Neural crest cell (in vitro differentiated cells): ENCODE data around the gene ZNF362. TPM values are rescaled to one million over a fixed set of nuclear protein-coding genes. Genes with fewer than 3 reads are reported as not detected.

ENCODE experiments used
- DNase-seq: peaks from one replicate; pipeline ENCODE4 v3.0.0; 2021; ENCODE audit warnings: low read depth, mixed read lengths, low spot score
- H3K27ac Mint-ChIP-seq: one replicate; pipeline ENCODE4 v1.8.0; 2021; ENCODE audit warnings: mild to moderate bottlenecking, mixed read lengths; ENCODE audit not compliant: unreplicated experiment
- H3K27me3 Mint-ChIP-seq: 2 replicates; pipeline ENCODE4 v1.8.0; 2021; ENCODE audit warnings: low read depth, mild to moderate bottlenecking, mixed read lengths
- H3K36me3 Mint-ChIP-seq: 2 replicates; pipeline ENCODE4 v1.8.0; 2021; ENCODE audit warnings: low read depth, mild to moderate bottlenecking, mixed read lengths
- H3K4me1 Mint-ChIP-seq: 2 replicates; pipeline ENCODE4 v1.8.0; 2021; ENCODE audit warnings: mixed read lengths
- H3K4me3 Mint-ChIP-seq: one replicate; pipeline ENCODE4 v1.8.0; 2021; ENCODE audit warnings: mild to moderate bottlenecking, mixed read lengths
- H3K9me3 Mint-ChIP-seq: 2 replicates; pipeline ENCODE4 v1.8.0; 2021; ENCODE audit warnings: mixed read lengths
- total RNA-seq: library from RNA; stranded (reverse); gene quantifications from 2 replicates; pipeline ENCODE4 v1.2.1, GENCODE V29; 2021
- TF ChIP-seq, protein P1 (sequence below): fragments of 200-600 bp; sonication (generic); conservative IDR thresholded peaks from 2 replicates; pipeline ENCODE4 v1.5.0; 2021; ENCODE audit warnings: antibody characterized with exemption, mild to moderate bottlenecking

Gene ZNF362
- total RNA-seq, 1 donor from 2014 or later = 56.3 TPM

DNA sequence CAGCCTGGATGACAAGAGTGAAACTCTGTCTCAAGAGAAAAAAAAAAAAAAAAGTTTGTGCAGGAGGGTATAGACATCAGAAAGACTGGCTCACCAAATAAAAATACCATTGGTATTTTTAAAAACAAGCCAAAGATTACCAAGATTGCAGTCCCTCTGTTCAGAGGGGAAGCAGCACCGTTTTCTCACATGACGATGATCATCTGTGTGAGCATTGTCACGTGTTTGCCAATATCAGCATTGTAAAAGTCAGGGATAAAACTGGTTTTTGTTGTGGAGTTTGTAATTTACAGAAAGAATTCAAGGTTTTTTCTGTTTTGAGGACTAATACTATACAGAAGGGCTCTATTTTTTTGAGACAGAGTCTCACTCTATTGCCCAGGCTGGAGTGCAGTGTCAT, 26.5 kb downstream of the ZNF362 start:
- Mint-ChIP-seq H3K4me3 (no peak overlapping the region), H3K4me1 (peaks cover 13% of the 10 kb centered on the region), H3K27ac (peak overlapping the region; percentile 86), H3K27me3 (no peaks in the 10 kb centered on the region), H3K9me3 (no peaks in the 10 kb centered on the region), H3K36me3 (peaks cover 13% of the 10 kb centered on the region)
- TF ChIP-seq, protein P1, sequence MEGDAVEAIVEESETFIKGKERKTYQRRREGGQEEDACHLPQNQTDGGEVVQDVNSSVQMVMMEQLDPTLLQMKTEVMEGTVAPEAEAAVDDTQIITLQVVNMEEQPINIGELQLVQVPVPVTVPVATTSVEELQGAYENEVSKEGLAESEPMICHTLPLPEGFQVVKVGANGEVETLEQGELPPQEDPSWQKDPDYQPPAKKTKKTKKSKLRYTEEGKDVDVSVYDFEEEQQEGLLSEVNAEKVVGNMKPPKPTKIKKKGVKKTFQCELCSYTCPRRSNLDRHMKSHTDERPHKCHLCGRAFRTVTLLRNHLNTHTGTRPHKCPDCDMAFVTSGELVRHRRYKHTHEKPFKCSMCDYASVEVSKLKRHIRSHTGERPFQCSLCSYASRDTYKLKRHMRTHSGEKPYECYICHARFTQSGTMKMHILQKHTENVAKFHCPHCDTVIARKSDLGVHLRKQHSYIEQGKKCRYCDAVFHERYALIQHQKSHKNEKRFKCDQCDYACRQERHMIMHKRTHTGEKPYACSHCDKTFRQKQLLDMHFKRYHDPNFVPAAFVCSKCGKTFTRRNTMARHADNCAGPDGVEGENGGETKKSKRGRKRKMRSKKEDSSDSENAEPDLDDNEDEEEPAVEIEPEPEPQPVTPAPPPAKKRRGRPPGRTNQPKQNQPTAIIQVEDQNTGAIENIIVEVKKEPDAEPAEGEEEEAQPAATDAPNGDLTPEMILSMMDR = no peak
- no peak for DNase-seq

- Mint-ChIP-seq H3K36me3 (peaks cover 17% of the 10 kb centered on the region), H3K4me1 (peaks cover 13% of the 10 kb centered on the region), H3K27me3 (no peaks in the 10 kb centered on the region), H3K4me3 (no peak overlapping the region), H3K9me3 (no peaks in the 10 kb centered on the region), H3K27ac (no peak overlapping the region)
- no peak for DNase-seq
- TF ChIP-seq, protein P1 = no peak
These were observed 27.8 kb downstream of the ZNF362 start for GRCh38 chr1:33284049-33284448.

DNA sequence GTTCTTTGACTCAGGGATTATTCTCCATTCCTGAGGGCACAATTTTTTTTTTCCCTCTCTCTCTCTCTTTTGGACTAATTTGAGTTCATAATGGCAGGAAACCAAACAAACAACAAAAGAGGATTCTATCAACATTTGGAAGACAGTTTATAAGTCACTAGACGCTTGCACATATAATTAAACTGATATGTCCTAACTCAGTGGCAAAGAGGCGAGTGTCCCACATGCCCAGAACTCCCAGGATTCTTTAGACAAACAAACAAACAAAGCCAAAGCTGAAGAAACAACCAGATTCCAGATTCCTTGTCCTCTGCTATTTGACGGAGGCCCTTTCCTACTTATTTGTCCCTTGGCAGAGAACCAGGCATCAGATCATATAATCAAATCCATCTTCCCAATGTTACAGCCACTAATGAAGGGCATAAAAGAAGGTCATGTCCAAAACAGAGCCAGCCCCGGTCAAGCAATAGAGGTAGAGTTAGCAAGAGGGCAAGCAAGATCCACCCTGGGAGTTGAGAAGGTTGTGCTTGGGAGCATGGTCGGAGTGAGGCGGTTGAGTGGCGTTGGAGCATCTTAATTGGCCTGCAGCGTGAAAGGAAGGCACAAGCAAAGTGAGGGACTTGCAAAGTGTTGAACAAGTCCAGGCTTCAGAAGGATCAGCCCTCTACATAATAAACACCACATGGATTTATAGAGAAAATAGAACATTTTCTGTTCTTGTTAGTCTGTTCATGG, 30.3 kb downstream of the ZNF362 start:
- TF ChIP-seq, protein P1 = no peak
- Mint-ChIP-seq H3K4me3 (no peak overlapping the region), H3K27ac (no peak overlapping the region), H3K27me3 (no peaks in the 10 kb centered on the region), H3K9me3 (no peaks in the 10 kb centered on the region), H3K36me3 (peaks cover 25% of the 10 kb centered on the region), H3K4me1 (peaks cover 13% of the 10 kb centered on the region)
- DNase-seq = no peak

- Mint-ChIP-seq H3K9me3 (no peaks in the 10 kb centered on the region), H3K27ac (no peak overlapping the region), H3K4me1 (peaks cover 13% of the 10 kb centered on the region), H3K27me3 (no peaks in the 10 kb centered on the region), H3K36me3 (peaks cover 19% of the 10 kb centered on the region), H3K4me3 (no peak overlapping the region)
- TF ChIP-seq, protein P1 = no peak
- no peak for DNase-seq
These were observed 31.0 kb downstream of the ZNF362 start for GRCh38 chr1:33287317-33287716.

GRCh38 chr1:33288976-33289857, 32.9 kb downstream of the ZNF362 start:
- no peaks in the 10 kb centered on the region for H3K9me3 Mint-ChIP-seq
- H3K36me3 Mint-ChIP-seq = peaks cover 23% of the 10 kb centered on the region
- DNase-seq = no peak
- TF ChIP-seq, protein P1 = no peak
- H3K4me1 Mint-ChIP-seq = peaks cover 7% of the 10 kb centered on the region
- no peak overlapping the region for H3K4me3 Mint-ChIP-seq
- peak overlapping the region; percentile 93 for H3K27ac Mint-ChIP-seq
- no peaks in the 10 kb centered on the region for H3K27me3 Mint-ChIP-seq
